ENCODE measurements around the gene NNMT. TPM values are rescaled to one million over a fixed set of nuclear protein-coding genes. Genes with fewer than 3 reads are reported as not detected.

NNMT gene
- total RNA-seq (under 1 TPM in 1 of 5 donors, not detected in 4; 0.41 TPM), total RNA-seq (0 to 0.25 (median 0) reads per million in 29 experiments)
- not detected for total RNA-seq (2013)

DNA sequence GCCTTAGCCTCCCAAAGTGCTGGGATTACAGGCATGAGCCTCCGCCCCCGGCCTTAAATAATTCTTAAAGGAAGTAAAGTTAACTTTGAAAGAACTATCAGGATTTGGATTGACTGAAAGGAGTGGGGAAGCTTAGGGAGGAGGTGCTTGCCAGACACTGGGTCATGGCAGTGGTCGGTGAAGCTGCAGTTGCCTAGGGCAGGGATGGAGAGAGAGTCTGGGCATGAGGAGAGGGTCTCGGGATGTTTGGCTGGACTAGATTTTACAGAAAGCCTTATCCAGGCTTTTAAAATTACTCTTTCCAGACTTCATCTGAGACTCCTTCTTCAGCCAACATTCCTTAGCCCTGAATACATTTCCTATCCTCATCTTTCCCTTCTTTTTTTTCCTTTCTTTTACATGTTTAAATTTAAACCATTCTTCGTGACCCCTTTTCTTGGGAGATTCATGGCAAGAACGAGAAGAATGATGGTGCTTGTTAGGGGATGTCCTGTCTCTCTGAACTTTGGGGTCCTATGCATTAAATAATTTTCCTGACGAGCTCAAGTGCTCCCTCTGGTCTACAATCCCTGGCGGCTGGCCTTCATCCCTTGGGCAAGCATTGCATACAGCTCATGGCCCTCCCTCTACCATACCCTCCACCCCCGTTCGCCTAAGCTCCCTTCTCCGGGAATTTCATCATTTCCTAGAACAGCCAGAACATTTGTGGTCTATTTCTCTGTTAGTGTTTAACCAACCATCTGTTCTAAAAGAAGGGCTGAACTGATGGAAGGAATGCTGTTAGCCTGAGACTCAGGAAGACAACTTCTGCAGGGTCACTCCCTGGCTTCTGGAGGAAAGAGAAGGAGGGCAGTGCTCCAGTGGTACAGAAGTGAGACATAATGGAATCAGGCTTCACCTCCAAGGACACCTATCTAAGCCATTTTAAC, at the start of gene NNMT:
Gene NNMT (plus strand): TSS at position 724 of the 929 bp plus-strand sequence. CDS start 158 bp downstream, at position 882.
- no peak for ATAC-seq (replicated peaks in 1 of 4)
- H3K27ac Mint-ChIP-seq: no peak within 1 kb of the TSS
- Histone ChIP-seq H3K9me3 (no peaks in the 10 kb centered on the region), H3K27me3 (replicated peaks in 1 of 2; ENCODE audit: control insufficient read depth in 2 of 2, extremely low read depth in 1 of 2, insufficient read depth in 2 of 2, low read length in 1 of 2) (peaks cover 0 to 4% of the 10 kb centered on the region in 2 experiments), H3K4me1 (ENCODE audit: control insufficient read depth in 1 of 2, extremely low read depth in 1 of 2, insufficient read depth in 2 of 2, low read length in 2 of 2) (no peaks in the 10 kb centered on the region), H3K27ac (ENCODE audit: low read length) (no peak within 1 kb of the TSS), H3K4me3 (ENCODE audit: control insufficient read depth in 1 of 2, extremely low read depth in 1 of 2, low read length in 1 of 2) (no peak within 1 kb of the TSS), H3K36me3 (ENCODE audit: control insufficient read depth in 2 of 2, extremely low read depth in 1 of 2, insufficient read depth in 1 of 2, low read length in 1 of 2) (no peaks in the 10 kb centered on the region)
- no peak within 1 kb of the TSS for H3K4me3 Mint-ChIP-seq
- POLR2A ChIA-PET: interaction anchor here in 1 of 2 donors (0.5 kb wide), 1 partner anchor 143 kb away, joined by 4 read pairs; no protein-coding TSS in a partner anchor
- peaks cover 0 to 5% (median 3%) of the 10 kb centered on the region in 3 donors for H3K4me1 Mint-ChIP-seq
- H3K36me3 Mint-ChIP-seq: no peaks in the 10 kb centered on the region
- peaks cover 3 to 10% (median 4%) of the 10 kb centered on the region in 3 donors for H3K9me3 Mint-ChIP-seq
- WGBS (ENCODE audit: insufficient coverage): 82% methylated on average over 6 of the region's 11 CpGs
- CTCF ChIA-PET: no interaction called here
- H3K27me3 Mint-ChIP-seq: peaks cover 5 to 9% of the 10 kb centered on the region in 2 donors
- no peak for DNase-seq

DNA sequence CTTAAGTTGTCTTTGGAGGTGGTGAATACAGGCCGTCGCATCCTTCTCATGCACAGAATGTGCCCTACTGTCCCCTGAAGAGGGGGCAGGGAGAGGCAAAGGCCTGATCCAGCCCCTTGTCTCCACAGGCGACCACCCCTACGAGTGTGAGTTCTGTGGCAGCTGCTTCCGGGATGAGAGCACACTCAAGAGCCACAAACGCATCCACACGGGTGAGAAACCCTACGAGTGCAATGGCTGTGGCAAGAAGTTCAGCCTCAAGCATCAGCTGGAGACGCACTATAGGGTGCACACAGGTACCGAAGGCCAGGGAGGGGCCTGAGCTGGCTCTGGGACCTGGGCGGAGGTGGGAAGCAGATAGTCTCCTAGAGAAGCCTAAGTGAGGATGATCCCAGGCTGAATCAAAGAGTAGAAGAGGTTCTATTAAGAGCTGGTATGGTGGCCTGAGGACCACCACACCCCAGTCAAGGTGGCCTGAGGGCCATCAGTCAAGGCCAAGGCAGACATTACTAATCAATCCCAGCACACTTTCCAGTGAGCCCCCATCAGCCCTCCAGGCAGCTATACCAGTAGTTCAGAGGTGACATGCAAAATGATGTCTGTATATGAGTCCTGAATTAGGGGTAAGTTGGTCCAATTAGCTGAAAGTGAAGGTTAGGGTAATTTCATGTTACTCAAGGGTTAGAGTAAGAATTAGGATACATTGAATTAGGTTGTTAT, 49.0 kb upstream of the NNMT start:
- peaks cover 0 to 2% of the 10 kb centered on the region in 2 experiments for H3K4me1 ChIP-seq (ENCODE audit: control insufficient read depth in 1 of 2, extremely low read depth in 1 of 2, insufficient read depth in 2 of 2, low read length in 2 of 2)
- H3K4me1 Mint-ChIP-seq: no peaks in the 10 kb centered on the region
- H3K4me3 Mint-ChIP-seq: no peak overlapping the region
- no peaks in the 10 kb centered on the region for H3K27me3 Mint-ChIP-seq
- no peak overlapping the region for H3K27ac Mint-ChIP-seq
- no peaks in the 10 kb centered on the region for H3K36me3 ChIP-seq (ENCODE audit: control insufficient read depth in 2 of 2, extremely low read depth in 1 of 2, insufficient read depth in 1 of 2, low read length in 1 of 2)
- no peaks in the 10 kb centered on the region for H3K9me3 ChIP-seq
- no peak overlapping the region for H3K4me3 ChIP-seq (ENCODE audit: control insufficient read depth in 1 of 2, extremely low read depth in 1 of 2, low read length in 1 of 2)
- H3K36me3 Mint-ChIP-seq: peaks cover 6% of the 10 kb centered on the region
- peaks cover 0 to 3% of the 10 kb centered on the region in 2 experiments for H3K27me3 ChIP-seq (replicated peaks in 1 of 2; ENCODE audit: control insufficient read depth in 2 of 2, extremely low read depth in 1 of 2, insufficient read depth in 2 of 2, low read length in 1 of 2)
- WGBS (ENCODE audit: insufficient coverage): 86% methylated on average over 11 of the region's 11 CpGs
- ATAC-seq (replicated peaks in 1 of 4): no peak
- no peak overlapping the region for H3K27ac ChIP-seq (ENCODE audit: low read length)
- DNase-seq: no peak
- H3K9me3 Mint-ChIP-seq: no peaks in the 10 kb centered on the region
- ChIA-PET POLR2A (no interaction called here), CTCF (no interaction called here)

DNA sequence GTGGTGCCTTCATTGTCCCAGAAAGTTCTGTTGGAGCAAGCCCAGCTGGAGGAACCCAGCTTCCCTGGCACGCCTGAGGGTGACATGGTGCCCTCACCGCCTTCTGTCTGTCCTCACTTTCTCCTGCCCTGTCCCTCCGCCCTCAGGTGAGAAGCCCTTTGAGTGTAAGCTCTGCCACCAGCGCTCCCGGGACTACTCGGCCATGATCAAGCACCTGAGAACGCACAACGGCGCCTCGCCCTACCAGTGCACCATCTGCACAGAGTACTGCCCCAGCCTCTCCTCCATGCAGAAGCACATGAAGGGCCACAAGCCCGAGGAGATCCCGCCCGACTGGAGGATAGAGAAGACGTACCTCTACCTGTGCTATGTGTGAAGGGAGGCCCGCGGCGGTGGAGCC, 46.0 kb upstream of the NNMT start:
- Histone ChIP-seq H3K4me3 (ENCODE audit: control insufficient read depth in 1 of 2, extremely low read depth in 1 of 2, low read length in 1 of 2) (no peak overlapping the region), H3K27ac (ENCODE audit: low read length) (no peak overlapping the region), H3K4me1 (ENCODE audit: control insufficient read depth in 1 of 2, extremely low read depth in 1 of 2, insufficient read depth in 2 of 2, low read length in 2 of 2) (peaks cover 0 to 2% of the 10 kb centered on the region in 2 experiments), H3K27me3 (replicated peaks in 1 of 2; ENCODE audit: control insufficient read depth in 2 of 2, extremely low read depth in 1 of 2, insufficient read depth in 2 of 2, low read length in 1 of 2) (no peaks in the 10 kb centered on the region), H3K9me3 (no peaks in the 10 kb centered on the region), H3K36me3 (ENCODE audit: control insufficient read depth in 2 of 2, extremely low read depth in 1 of 2, insufficient read depth in 1 of 2, low read length in 1 of 2) (no peaks in the 10 kb centered on the region)
- DNase-seq (no peak), ATAC-seq (replicated peaks in 1 of 4) (no peak)
- no peaks in the 10 kb centered on the region for H3K27me3 Mint-ChIP-seq
- CTCF ChIA-PET: interaction anchor here in 1 of 2 donors (0.7 to 1.0 kb wide), 2 partner anchors 214 to 248 kb away, joined by 3 read pairs; no protein-coding TSS in a partner anchor
- POLR2A ChIA-PET: interaction anchor here in 1 of 2 donors (0.8 kb wide), 1 partner anchor 34 kb away, joined by 3 read pairs; no protein-coding TSS in a partner anchor
- H3K36me3 Mint-ChIP-seq: peaks cover 6% of the 10 kb centered on the region
- H3K4me3 Mint-ChIP-seq: no peak overlapping the region
- H3K9me3 Mint-ChIP-seq: no peaks in the 10 kb centered on the region
- no peaks in the 10 kb centered on the region for H3K4me1 Mint-ChIP-seq
- WGBS (ENCODE audit: insufficient coverage): 93% methylated on average over 9 of the region's 17 CpGs
- no peak overlapping the region for H3K27ac Mint-ChIP-seq

DNA sequence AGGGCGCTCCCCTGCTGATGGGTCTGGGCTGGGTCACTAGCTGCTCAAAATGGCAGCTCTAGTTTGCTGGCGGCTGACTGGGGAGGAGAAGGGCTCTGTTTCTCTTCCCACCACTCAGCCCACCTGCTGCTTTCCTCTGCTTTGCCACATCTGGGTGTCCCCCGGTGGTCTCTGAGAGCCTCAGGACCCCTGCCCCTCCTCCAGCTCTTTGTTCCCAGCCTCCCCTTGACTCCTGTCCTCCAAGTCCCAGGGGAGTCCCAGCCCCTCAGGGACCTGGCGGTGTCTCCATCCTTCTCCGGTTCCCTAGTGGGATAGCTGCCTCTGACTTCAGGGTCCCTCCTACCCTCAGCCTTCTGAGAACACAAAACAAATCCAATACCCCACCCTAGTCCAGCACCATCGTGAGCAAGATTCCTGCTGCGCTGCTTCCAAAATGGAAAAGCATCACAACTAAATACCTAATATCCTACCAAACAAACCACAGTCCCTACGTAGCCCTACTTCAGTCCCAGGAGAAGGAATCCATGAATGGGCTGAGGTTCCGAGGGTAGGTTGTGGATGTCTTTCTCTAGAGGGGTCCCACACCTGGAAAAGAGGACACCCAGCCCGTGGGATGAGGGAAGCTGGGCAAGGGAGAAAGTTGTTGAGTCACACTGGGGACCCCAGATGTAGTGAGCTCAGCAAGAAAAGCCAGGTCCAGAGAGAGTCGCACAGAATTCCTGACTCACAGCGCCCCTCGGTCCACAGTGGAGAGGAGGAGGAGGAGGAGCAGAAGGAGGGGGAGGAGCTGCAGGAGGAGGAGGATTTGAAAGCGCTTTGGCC, 45.0 kb upstream of the NNMT start:
- no peak for DNase-seq
- H3K4me1 ChIP-seq (ENCODE audit: control insufficient read depth in 1 of 2, extremely low read depth in 1 of 2, insufficient read depth in 2 of 2, low read length in 2 of 2): peaks cover 0 to 2% of the 10 kb centered on the region in 2 experiments
- H3K9me3 ChIP-seq: no peaks in the 10 kb centered on the region
- H3K27ac ChIP-seq (ENCODE audit: low read length): no peak overlapping the region
- Mint-ChIP-seq H3K9me3 (no peaks in the 10 kb centered on the region), H3K36me3 (peaks cover 6% of the 10 kb centered on the region), H3K4me1 (no peaks in the 10 kb centered on the region), H3K27ac (peak overlapping the region in 1 of 2 donors; percentile 24), H3K27me3 (no peaks in the 10 kb centered on the region), H3K4me3 (no peak overlapping the region)
- no peak overlapping the region for H3K4me3 ChIP-seq (ENCODE audit: control insufficient read depth in 1 of 2, extremely low read depth in 1 of 2, low read length in 1 of 2)
- 90% methylated on average over 8 of the region's 14 CpGs for WGBS (ENCODE audit: insufficient coverage)
- ChIA-PET POLR2A (interaction anchor here in 1 of 2 donors (0.8 kb wide), 1 partner anchor 35 kb away, joined by 3 read pairs; no protein-coding TSS in a partner anchor), CTCF (interaction anchor here (0.5 to 1.2 kb wide), 3 partner anchors 10 to 850 kb away, joined by 3 to 4 read pairs (median 3); no protein-coding TSS in a partner anchor)
- H3K36me3 ChIP-seq (ENCODE audit: control insufficient read depth in 2 of 2, extremely low read depth in 1 of 2, insufficient read depth in 1 of 2, low read length in 1 of 2): no peaks in the 10 kb centered on the region
- H3K27me3 ChIP-seq (replicated peaks in 1 of 2; ENCODE audit: control insufficient read depth in 2 of 2, extremely low read depth in 1 of 2, insufficient read depth in 2 of 2, low read length in 1 of 2): no peaks in the 10 kb centered on the region
- no peak for ATAC-seq (replicated peaks in 1 of 4)

DNA sequence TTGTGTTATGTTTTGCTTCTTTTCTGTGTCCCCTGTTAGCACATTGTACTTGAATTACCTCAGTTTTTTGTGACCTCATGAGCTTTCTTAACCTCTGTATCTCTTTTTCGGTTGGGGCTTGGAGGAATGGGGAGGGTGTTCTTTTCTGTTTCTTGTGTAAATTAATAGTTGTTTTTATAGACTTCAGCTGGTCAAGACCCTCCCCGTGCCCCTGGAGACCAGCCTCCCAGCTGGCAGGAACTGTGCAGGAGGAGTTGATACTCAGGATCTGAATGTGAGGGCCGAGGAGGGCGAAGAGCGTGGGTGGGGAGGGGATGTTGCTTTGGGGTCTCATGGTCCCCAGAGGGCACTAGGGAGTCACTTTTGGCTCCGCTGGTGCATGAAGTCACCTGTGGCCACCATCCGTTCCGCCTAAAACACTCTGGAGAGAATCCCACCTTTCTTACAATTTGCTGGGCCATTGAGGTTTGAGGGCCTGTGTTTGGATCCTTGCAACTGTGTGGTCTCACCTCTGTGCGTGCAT, 44.3 kb upstream of the NNMT start:
- H3K4me3 ChIP-seq (ENCODE audit: control insufficient read depth in 1 of 2, extremely low read depth in 1 of 2, low read length in 1 of 2): no peak overlapping the region
- no peaks in the 10 kb centered on the region for H3K27me3 ChIP-seq (replicated peaks in 1 of 2; ENCODE audit: control insufficient read depth in 2 of 2, extremely low read depth in 1 of 2, insufficient read depth in 2 of 2, low read length in 1 of 2)
- DNase-seq: no peak
- no peaks in the 10 kb centered on the region for H3K36me3 ChIP-seq (ENCODE audit: control insufficient read depth in 2 of 2, extremely low read depth in 1 of 2, insufficient read depth in 1 of 2, low read length in 1 of 2)
- H3K4me1 Mint-ChIP-seq: no peaks in the 10 kb centered on the region
- H3K27ac Mint-ChIP-seq: no peak overlapping the region
- H3K4me1 ChIP-seq (ENCODE audit: control insufficient read depth in 1 of 2, extremely low read depth in 1 of 2, insufficient read depth in 2 of 2, low read length in 2 of 2): peaks cover 0 to 2% of the 10 kb centered on the region in 2 experiments
- no peak overlapping the region for H3K4me3 Mint-ChIP-seq
- POLR2A ChIA-PET: interaction anchor here in 1 of 2 donors (0.5 kb wide), 1 partner anchor 168 kb away, joined by 3 read pairs; no protein-coding TSS in a partner anchor
- 73% methylated on average over 6 of the region's 9 CpGs for WGBS (ENCODE audit: insufficient coverage)
- H3K27me3 Mint-ChIP-seq: no peaks in the 10 kb centered on the region
- no peaks in the 10 kb centered on the region for H3K9me3 Mint-ChIP-seq
- peaks cover 6% of the 10 kb centered on the region for H3K36me3 Mint-ChIP-seq
- no peaks in the 10 kb centered on the region for H3K9me3 ChIP-seq
- no peak for ATAC-seq (replicated peaks in 1 of 4)
- CTCF ChIA-PET: interaction anchor here in 1 of 2 donors (0.5 to 1.2 kb wide), 3 partner anchors 10 to 851 kb away, joined by 3 to 4 read pairs (median 4); no protein-coding TSS in a partner anchor
- H3K27ac ChIP-seq (ENCODE audit: low read length): no peak overlapping the region

Data from T-cell (primary cell).